Measurements from ENCODE around the gene TXNRD2.
"Not testable (repeated sequence)": the region's sequence is repeated elsewhere in the genome, so short reads cannot be mapped to it uniquely, and the experiment has no call there.

TXNRD2 gene

DNA sequence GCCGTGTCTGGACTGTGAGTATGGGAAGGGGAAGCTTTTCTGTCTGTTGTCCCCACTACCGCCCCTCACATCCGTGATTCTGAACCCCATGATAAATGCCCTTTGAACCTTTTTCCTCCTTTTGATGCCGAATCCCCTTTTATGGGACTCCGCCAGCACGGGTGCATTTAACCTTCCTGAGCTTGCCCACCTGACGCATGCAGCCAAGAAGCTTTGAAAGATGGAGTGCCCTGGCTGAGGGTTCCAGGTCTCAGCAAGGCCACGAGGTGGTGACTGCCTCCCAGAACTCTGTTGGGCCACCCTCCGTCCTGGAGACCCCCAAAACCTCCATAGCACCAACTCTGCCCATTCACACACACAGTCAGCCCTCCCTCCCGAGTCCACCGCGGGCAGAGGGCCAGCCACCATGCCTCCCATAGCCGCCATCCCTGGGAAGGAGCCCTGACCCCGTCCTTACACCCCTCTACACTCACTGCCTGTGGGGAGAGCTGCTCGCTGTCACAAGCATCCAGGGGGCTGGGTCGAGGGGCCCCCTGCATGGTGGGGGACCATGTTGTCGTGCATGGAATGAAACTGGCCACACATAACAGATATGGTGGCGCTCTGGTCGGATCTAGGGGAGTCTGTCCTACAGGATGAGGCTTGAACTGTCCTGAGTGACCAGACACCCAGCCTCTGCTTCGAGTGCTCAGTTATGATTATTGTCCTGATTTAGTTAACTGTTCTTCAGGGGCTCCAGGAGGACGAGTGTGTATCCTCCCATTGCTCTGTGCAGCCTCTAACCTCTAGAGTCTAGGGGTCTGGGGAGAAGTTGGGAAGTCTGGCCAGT lies 868 bp downstream of the TXNRD2 start:
- H3K4me3 ChIP-seq (ENCODE audit: low read depth, low read length), result peak overlapping the region; percentile 69
- no peak for DNase-seq (ENCODE audit: low read depth)
- TF ChIP-seq, protein P1, sequence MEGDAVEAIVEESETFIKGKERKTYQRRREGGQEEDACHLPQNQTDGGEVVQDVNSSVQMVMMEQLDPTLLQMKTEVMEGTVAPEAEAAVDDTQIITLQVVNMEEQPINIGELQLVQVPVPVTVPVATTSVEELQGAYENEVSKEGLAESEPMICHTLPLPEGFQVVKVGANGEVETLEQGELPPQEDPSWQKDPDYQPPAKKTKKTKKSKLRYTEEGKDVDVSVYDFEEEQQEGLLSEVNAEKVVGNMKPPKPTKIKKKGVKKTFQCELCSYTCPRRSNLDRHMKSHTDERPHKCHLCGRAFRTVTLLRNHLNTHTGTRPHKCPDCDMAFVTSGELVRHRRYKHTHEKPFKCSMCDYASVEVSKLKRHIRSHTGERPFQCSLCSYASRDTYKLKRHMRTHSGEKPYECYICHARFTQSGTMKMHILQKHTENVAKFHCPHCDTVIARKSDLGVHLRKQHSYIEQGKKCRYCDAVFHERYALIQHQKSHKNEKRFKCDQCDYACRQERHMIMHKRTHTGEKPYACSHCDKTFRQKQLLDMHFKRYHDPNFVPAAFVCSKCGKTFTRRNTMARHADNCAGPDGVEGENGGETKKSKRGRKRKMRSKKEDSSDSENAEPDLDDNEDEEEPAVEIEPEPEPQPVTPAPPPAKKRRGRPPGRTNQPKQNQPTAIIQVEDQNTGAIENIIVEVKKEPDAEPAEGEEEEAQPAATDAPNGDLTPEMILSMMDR (IDR thresholded peaks at IDR 0.05; ENCODE audit: low read depth, low read length, missing control alignments), result no peak

DNA sequence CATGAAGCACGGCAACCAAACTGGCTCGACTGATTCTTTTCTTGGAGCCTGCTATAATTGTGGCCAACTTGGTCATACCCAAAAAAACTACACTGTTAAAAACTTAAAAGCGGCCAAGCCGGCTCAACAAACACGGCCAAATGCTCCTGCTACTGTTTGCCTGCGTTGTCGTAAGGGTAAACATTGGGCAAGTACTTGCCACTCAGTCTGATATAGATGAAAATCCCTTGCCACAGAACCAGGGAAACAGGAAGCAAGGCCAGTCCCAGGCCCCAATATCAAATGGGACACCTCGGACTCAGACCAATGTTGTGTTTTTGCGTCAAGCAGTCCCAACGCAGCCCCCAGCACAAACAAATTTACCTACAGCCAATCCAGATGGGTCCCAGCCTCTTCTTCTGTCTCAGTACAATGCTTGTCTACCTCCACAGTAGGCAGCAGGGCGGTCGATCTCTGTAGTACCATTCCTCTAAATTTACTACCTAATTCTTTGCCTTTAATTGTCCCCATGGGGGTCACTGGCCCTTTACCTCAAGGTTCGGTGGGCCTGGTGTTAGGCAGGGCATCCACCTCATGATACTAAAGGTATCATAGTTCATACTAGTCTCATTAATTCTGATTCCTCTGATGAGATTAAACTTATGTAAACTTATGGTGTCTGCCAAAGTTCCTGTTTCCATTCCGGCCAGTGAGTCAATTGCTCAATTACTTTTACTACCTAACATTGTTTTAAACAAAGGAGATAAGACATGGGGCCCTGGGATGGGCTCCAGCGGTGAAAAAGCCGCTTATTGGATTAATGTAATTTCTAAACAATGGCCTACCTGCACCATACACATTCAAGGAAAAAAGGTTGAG lies 3.8 kb downstream of the TXNRD2 start:
- TF ChIP-seq, protein P1 (IDR thresholded peaks at IDR 0.05; ENCODE audit: low read depth, low read length, missing control alignments), result no peak
- no peak for DNase-seq (ENCODE audit: low read depth)

GRCh38 chr22:19936513-19936912 lies 5.1 kb downstream of the TXNRD2 start:
- no peak overlapping the region for H3K4me3 ChIP-seq (ENCODE audit: low read depth, low read length)
- DNase-seq (ENCODE audit: low read depth), result no peak
- TF ChIP-seq, protein P1 (IDR thresholded peaks at IDR 0.05; ENCODE audit: low read depth, low read length, missing control alignments), result no peak

More for the DNA sequence above, 3.8 kb downstream of the TXNRD2 start:
- no peak overlapping the region for H3K4me3 ChIP-seq (ENCODE audit: low read depth, low read length)

DNA sequence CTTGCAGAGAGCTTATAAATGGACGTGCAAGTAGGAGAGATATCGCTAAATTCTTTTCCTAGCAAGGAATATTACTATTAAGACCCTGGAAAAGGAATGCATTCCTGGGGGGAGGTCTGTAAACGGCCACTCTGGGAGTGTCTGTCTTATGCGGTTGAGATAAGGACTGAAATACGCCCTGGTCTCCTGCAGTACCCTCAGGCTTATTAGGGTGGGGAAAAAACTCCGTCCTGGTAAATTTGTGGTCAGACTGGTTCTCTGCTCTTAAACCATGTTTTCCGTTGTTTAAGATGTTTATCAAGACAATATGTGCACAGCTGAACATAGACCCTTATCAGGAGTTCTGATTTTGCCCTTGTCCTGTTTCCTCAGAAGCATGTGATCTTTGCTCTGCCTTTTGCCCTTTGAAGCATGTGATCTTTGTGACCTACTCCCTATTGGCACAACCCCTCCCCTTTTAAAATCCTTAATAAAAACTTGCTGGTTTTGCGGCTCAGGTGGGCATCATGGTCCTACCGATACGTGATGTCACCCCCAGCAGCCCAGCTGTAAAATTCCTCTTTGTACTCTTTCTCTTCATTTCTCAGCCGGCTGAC lies 6.4 kb downstream of the TXNRD2 start:
- not testable (repeated sequence) for H3K4me3 ChIP-seq (ENCODE audit: low read depth, low read length); DNase-seq (ENCODE audit: low read depth)

DNA sequence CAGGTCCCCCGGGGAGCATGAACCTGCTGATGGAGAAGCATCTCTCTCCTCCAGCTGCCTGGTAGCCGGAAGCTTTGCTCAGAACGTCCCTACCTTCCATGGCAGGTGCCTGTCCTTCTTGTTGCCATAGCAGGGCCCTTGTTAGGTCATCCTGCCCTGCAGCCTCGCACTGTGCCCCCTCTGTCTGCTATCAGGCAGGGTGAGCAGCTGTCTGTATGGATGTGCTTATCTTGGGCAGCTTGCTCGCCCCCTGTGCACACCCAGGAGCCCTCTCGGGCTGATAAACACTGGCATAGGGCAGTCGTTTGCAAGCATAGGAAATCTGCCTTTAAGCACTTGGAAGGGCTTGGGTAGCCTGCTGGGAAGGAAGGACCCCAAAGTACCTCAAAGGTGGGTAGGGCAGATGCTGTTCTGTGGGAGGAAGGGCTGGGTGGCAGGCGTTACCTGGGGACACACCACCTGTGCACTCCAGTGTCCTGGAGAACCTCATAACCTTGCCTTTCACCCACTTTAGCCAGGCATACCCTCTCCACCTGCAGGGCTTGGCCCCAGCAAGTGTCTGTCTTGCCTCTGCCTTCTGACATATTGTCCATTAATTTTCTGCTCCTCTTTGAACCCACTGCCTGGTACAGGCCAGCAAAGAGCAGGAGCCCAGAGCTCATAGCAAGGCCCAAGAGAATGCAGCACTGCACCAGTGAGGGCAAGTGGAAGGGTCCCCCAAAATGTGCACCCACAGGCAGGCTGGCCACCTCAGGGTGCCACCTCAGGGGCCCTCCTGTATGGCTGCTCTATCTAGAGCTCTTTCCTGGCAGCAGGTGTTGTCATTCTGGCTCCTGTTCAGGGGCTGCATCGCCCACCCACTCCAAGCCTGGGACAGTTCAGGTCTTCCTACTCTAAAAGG lies 8.0 kb downstream of the TXNRD2 start:
- DNase-seq (ENCODE audit: low read depth), result no peak
- H3K4me3 ChIP-seq (ENCODE audit: low read depth, low read length), result no peak overlapping the region
- TF ChIP-seq, protein P1 (IDR thresholded peaks at IDR 0.05; ENCODE audit: low read depth, low read length, missing control alignments), result no peak

DNA sequence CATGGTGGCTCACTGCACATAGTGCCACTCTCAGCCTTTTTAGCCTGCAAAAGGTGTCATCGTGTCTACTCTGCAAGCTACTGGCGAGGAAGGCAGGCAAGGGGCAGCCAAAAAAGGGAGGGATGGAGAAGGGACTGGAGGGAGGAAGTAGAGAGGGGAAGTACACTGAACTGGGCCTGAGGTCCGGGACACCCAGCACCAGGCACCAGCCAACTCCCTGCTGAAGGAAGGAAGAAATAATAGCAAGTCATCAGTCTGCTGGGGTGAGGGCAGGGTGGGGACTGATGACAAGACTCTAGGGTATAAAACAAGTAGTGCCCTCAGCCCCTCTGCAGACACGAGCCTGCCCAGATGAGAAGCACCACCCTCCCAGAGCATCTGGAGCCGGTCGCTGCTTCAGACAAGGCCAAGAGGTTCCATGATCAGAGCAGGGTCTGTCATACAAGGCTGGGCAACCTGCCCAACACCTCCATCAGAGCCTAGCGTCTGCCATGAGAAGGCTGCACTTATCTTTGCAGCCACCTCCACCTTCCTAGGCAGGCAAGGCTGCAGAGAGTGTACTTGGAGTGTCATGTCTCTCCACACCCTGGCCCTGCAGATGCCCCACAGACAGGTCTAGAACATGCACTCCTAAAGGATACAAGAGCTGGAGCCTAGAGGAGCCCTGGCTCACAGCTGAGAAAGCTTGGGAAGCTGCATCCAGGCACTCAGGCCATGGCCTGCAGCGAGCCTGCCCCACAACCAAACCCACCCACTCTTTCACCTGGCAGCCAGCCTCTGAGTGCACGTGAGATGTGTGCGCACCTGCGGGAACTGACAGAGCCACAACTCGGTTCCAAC lies 9.0 kb downstream of the TXNRD2 start:
- no peak overlapping the region for H3K4me3 ChIP-seq (ENCODE audit: low read depth, low read length)
- TF ChIP-seq, protein P1 (IDR thresholded peaks at IDR 0.05; ENCODE audit: low read depth, low read length, missing control alignments), result no peak
- no peak for DNase-seq (ENCODE audit: low read depth)
